ENCODE results near the gene FMNL1.

Gene FMNL1

DNA sequence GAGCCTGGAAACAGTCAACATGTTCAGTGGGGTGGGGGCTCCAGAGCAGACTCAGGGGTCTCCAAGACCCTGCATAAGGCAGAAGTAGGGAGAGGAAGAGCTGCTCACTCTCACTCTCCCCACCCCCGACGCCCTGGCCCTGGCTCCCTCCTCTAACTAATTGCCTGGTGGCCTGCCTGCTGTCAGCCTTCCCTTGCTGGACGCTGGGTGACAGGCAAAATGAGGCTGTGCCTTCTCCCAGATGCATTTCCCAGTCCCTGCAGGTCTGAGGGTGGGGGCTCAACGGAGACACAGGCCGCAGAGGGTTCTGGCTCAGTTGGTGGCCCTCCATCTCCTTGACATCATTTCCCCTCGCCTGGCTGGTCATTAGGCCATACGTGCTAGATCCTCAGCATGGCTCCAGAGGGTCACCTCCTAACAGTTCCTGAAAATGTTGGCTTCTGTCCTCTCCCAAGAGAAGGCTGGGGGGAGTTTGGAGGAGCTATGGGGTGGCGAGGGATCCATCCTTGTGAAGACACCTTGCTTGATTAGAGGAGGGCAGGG, 1.4 kb downstream of the FMNL1 start:
- no peak for DNase-seq

DNA sequence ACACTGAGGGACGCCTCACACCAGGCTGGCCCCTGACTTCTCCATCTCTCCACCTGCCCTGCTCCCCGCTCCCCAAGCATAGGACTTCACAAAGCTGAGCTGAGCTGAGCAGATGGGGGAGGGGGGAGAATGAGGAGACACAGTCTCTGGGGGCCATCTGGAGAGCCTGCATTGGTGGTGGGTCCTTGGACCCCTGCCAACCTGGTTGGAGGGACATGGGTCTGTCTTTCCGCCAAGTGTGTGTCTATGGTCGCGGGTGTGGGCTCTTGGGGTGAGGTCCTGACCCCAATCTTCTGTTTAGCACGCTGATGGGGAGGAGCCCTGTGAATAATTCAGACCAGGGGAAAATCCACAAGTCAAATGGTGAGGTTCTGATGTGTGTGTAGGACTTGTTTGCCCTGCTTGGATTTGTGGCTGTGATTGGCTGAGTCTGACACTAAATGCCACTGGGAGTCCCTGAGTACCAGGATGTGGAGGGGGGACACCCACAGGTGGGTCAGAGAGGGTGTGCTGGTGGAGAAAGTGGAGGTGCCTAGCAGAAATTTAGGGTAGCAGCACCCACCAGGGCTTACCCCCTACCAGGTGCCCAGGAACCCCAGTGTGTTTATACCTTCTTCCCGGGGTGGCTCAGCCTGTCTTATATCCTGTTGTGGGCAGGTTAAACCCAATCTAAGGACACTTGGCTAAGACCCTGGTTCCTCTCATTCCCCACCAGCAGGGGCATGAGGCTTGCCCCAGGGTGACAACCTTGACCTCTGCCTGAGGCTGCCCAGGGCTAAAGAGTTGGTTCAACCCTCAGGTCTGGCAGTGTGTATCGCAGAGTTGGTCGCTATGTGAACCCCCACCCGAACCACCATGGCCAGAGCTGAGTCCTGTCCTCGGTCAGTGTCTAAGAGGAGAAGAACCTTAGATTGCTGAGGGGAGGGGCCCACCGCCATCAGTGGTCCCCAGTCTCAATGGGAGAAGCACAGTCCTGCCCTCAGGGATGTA, 2.1 kb downstream of the FMNL1 start:
- DNase-seq: peak; percentile 43 to 54

DNA sequence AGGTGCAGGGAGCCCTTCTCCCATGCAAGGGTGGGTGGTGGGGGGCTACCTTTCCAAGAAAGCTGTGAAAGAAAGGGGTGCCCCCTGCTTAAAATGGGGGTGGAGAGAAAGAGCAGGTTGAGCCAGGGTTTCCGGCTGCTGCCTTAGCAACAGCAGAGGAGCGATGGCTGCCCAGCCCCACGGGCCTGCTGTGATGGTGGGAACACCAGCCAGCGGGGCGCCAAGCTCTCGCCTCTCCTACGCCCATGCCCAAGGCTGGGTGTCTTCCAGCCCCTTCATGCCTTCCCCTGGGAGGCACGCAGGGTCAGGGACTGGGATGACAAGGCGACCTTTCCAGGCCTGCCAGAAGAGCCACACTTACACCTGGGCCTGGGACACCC, 3.0 kb downstream of the FMNL1 start:
- no peak for DNase-seq

DNA sequence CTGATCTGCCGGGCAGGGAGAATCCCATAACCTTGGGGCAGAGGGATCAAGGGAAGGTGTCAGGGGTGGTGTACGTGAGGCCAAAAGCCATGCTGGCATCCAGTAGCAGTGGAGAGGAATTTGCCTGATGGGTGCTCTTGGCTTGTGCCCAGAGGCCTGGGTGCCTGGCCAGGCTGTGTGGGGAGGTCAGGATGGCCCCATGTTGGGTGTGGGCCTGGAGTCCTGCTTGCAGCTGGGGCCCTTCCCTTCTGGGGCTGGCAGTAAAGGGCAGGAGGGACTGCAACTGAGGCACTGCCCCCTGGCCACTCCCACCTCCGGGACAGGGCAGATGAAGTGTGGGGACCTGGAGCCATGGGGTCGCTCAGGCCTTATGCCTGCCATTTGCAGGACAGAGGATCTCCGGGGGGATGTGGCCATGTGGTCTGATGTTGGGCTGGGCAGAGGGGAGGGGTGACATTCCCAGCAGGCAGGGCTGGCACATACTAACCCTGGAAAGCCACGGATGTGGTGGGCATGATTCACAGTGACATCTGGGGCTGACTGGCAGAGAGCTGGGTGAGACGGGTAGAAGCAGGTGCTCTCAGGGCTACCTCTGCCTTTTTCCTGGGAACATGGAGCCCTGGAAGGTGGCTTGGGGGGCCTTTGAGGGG, 3.5 kb downstream of the FMNL1 start:
- DNase-seq: peak; percentile 47 to 66

DNA sequence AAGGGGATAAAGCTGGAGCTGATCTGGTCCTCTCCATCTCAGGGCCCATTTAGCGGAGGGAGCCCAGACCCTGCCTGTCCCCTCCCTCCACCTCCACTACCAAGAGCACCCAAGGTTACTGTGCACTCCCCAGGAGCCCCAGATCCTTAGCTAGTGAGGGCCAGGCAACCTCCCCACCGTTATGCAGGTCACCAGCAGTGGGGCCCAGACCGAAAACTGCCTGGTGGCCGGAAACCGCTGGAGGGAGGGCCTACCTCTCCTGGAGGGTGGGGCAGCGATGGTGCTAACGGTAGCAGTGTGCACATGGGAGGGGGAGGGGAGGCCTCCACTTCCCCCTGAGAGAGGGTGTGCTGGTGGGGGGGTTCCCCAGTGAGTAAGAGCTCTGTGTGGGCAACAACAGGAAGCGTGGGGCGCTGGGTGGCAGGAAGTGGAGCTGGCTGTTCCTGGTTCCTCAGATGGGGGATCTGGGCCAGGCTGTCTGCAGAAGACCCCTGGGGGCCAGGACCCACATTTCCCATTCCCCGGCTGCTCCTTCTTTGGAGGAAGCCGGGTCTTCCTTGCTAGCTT, 4.4 kb downstream of the FMNL1 start:
- DNase-seq: peak; percentile 91 to 97

DNA sequence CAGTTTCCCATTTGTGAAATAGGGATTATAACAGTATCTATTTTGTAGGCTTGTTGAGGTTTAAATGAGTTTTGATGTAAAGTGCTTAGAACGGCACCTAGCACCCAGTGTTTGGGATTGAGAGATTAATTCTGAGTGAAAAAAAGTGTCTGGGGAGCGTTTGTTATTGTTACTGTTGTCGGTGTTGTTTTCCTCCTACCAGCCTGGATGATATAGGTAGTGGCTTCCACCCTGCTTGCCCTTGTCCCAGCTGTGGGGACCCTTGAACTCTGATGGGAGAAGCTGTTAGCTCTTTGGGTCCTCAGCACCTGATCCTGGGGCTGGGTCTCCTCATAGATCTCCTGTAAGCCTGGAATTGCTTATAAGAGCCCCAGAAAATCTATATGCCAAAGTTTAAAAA, 4.9 kb downstream of the FMNL1 start:
- DNase-seq: no peak

DNA sequence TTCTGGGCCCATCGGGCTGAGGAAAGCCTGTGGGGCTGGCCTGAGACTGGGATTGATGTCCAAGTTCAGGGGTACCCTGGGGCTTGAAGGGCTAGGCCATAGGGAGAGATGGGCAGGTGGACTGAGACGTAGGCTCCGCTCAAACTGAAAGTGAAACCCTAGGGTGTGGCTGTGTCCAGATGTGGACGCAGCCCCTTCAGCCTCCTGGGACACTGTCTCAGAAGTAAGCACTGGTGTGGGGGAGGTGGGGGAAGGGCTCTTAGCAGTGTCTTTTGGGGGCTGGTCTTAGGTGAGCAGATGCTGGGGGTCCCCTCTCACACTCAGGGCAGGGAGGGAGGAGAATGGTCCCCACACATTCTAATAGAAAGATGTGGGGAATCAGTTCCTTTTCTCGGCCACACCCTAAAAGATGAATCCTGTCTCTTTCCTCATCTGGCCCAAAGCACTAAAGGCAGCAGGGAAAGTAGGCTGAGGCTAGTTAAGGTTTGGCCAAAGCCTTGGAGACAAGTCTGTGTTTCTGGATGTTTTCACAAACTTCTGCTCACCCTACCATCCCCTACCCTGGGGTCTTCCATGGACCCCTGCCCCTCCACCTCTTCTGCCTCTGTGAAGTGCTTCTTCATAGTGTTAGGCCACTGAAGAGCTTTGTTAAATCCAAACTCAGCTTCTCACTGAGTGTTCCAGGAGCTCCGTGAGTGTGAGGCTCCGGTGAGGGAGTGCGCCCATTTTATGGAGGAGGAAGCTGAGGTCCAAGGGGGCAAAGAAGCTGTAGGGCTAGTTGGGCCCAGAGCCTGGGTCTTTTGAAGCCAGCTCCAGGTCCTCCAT, 5.6 kb downstream of the FMNL1 start:
- DNase-seq: no peak

DNA sequence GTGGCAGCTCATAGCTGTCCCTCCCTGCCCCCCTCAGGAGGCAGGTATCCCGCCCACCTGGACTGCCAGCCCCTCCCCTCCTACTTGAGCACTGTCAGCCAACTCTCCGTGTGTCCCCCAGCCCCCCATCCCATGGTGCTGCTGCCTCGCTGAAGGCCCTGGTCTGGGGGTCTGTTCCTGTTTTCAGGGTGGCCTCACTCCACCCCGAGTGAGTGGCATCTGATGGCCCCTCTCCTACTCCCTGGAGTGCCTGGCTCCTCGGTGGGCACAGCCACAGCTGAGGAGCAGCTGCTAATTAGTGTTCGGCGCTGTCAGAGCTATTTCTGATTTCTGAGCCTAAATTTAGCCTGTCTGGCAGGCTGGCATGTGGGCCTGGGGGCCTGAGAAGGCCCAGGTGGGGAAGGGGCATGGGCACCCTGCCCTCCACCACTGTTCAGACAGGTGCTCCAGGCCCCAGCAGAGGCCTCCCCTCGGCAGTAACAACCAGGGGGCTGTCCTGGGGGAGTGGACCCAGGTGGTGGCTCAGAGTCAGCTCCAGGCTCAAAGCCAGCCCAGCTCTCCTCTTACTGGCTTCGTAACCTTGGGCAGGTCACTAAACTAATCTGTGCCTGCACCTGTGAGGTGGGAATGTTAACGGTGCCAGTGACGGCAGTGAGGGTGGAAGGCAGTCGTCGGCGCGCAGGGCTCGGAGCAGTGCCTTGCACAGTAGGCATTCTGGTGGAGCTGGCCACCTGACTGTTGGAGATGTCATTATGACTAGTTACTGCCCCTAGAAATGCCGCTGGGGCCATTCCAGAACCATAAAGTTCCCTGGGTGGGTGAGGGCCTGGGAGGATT, 6.5 kb downstream of the FMNL1 start:
- peak; percentile 34 to 42 for DNase-seq

DNA sequence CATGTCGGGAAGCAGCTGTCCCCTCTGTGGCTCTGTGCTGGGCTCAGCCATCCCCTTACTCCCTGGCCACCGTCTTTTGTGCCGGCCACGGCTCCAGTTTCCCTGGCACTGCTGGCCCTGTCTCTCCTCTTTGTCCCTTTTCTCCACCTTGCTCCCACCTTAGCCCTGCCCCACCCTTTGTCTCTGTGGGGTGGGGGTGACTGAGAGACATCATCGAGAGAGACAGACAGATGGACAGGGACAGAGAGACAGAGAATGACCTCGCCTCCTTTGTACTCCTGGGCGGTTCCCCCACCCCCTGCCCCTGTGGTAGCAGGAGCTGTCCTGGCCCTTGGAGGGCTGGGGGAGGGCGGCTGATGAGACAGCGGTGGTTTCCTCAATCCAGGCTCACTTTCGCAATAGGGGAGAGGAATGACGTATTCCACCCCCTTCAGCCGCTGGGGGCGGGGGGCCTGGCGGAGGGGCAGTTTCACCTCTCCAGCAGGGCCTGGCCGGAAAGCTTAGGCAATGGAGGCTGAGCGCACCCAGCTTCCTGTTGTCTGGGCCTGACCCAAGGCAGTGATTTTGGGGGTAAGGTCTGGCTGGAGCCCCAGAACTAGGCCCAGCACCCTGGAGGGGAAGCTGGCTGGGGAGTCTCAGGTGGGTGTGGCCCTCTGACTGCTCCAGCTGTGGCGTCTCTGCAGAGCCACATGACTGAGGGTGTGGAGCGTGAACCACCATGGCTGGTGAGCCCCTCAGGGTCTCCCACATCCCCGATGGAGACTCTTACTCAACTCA, 7.3 kb downstream of the FMNL1 start:
- peak; percentile 79 to 82 for DNase-seq

DNA sequence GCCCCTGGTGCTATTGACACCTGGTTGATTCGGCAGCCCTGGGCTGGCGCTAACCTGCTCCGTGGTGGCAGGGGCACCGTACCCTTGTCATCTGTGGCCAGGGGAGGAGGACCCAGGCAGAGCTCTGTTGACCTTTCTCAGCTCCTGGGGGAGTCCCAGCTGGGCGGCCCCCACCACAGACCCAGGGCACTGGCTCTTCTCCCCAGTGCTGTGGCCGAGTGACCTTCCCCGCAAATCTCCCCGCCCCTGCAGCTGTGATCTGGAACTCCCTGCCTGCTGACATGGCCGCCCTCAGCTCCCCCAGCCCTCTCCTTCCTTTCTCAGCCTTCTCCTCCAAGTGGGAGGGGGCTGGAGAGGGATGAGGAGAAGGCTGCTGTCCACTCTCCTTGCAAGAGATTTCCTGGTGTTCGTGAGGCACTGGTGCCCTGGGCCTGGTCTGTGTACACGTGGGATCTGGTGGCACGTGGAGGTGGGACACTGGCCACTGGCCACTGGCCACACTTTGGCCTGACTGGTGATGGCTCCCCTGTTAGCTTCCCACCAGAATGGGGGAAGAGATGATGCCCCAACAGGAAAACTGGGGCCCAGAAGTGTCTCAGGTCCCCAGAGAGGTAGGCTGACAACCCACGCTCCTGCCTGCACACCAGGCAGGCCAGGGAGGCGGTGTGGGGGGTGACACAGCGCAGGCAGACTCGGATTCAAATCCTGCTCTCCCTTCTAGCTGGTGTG, 8.2 kb downstream of the FMNL1 start:
- DNase-seq: peak in 1 of 2 experiments; percentile 22

DNA sequence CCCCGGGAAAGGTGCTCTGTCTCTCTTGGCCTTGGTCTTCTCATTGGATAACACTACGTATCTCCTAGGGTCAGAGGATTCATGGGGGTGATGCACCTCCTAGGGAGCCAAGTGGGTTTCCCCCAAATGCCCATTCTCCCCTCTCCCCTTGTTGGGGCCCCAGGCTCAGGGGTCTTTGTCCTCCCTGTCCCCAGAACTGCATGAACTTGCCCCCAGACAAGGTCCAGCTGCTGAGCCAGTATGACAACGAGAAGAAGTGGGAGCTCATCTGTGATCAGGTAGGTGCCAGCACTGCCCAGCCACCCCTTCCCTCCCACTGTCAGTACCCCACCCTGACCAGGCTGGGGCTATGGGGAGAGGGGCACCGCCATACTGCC, 8.7 kb downstream of the FMNL1 start:
- DNase-seq: no peak

DNA sequence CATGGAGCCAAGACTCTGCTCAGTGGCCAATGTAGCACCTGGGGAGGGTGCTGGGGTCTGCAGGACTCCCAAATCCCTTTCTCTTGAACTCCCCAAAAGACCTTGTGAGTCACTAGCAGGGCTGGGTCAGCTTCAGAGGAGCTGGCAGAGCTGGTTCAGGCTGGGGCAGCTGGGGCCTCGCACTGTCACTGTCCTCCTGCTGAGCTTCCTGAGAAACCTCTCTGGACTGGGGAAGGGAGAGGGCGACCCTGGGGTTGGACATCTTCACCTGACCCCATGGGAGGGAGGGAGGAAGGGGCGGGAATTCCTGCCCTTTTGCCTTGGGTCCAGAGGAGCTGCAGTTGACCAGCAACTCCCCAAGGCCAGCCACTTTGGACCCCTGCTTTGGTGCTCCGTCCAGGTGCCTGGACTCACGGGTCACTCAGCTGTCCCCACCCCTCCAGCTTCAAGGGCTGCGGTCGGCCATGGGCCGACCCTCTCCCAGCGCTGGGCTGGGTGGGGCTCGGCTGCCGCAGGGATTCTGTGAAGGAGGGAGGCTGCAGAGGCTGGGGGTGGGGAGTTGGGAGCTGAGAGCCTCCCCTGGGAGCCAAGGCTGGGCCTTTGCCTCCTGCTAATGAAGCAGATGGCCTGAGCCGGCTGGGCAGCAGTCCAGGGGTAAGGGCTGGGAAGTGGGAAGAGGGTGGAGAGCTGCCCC, 9.2 kb downstream of the FMNL1 start:
- no peak for DNase-seq

DNA sequence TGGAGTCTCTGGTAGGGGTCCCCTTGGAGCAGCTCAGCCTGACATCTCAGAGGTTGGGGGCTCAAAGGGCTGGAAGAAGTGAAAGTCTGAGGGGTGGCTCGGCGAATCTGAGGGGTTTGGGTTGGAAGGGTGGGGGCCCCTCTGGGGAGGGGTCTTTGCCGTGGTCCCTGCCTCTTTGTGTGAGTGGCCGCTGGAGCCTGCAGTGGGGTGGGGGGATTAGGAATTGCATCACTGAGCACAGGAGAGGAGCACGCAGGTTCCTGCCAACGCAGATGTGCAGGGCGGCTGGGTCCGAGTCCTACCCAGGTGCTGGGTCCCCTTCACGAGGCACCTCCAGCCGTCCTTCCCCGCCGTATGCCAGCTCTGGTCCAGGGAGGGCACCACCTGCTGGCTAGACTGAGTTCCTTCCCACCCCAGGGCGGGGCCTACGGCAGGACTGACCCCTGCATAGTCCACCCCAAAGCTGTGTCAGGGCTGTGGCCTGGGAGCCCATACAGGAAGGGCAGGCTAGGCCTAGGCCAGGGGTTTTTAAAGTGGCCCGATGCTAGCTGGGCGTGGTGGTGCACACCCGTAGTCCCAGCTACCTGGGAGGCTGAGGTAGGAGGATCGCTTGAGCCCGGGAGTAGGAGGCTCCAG, 9.9 kb downstream of the FMNL1 start:
- DNase-seq: no peak

DNA sequence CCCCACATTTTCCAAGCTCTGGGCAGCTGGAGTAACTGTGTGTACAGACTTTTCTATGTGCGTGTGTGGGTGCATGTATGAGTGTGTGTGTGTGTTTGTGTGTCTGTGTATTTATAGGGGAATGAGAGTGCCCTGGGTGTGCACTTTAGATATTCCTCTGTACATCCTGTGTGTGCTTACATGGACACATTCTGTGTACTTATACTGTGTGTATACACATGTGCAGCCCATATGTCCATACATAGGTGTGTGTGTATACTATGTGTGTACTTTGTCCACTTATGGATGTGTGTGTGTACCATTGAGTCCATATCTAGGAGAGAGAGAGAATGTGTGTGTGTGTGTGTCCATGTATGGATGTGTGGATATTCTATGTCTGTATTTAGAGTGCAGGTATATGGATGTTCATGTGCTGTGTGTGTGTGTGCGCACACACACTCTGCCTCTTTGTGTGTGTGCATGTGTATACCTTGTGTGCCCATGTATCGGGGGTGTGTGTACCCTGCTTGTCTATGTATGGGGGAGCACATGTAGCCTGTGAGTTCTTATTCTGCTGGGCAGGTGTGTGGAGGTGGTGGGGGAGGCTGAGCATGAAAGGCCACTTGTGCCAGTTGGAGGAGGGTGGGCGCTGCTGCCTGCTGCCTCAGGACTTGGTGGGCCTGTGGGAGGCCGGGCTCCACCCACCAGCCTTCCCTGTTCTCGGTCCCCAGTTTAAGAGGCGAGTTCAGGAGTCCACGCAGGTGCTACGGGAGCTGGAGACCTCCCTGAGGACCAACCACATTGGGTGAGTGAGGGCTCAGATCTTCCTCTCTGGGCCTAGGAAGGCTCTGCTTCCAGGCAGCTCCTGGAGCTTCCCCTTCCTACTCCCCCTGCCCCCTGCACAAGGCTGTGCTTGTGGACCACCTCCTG, 11.1 kb downstream of the FMNL1 start:
- no peak for DNase-seq

DNA sequence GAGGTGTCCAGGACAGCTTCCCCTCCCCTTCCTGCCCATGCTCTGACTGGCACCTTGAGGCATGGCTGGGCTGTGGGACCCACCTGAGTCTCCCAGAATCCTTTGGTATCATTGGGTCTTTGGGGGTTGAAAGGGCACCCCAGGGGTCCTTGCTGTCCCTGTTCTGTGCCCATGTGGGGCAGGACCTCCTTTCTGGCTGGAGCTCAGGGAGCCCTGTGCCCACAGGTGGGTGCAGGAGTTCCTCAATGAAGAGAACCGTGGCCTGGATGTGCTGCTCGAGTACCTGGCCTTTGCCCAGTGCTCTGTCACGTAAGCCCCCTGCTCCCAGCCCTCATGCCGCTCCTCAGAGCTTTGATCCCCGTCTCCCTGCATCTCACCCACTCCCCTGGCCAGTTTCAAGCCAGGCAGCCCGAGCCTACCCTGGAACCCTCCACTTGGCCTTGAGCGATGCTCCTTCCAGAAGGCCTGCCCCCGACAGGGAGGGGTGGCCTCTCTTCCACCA, 11.8 kb downstream of the FMNL1 start:
- DNase-seq: no peak

DNA sequence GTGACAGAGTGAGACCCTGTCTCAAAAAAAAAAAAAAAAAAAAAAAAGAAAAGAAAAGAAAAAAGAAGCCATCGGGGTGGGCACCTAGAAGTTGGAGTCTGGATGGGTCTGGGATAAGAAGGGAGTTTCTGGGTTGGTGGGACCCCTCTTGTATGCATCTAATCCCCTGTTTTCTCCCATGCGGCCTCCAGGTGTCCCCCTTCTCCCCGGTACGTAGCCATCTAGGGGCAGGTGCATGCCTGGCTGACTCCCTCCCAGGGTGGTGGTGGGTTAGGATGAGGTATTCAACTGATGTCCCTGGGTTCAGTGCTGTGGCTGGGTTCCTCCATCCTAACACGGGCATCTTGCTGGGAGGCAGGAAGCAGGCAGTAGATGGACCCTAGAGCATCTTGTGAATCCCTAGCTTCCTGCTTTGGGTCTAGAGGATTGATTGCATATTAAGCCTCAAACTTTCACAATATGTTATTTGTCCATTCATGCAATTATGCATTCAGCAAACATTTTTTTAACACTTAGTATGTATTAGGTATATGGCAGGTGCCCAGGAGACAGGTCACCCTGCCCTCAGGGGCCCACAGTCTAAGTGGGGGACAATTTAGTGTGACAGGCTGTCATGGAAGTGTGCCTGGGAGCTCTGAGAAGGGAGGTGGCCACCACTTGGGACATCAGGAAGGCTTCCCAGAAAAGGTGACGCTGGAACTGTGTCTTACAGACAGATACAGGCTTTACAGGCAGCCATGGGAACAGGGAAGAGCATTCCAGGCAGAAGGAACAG, 13.1 kb downstream of the FMNL1 start:
- DNase-seq: peak; percentile 37 to 58
